A204.1 (cell line): Measurements from ENCODE around the gene NTNG2.

Experiments
- FAIRE-seq: peaks from 2 replicates; lab custom pipeline; 2012; peaks lifted over from hg19 to GRCh38; lab: Jason Lieb, UNC

NTNG2 gene

GRCh38 chr9:132201780-132202703 is 40.2 kb downstream of the NTNG2 start:
- no peak for FAIRE-seq

- FAIRE-seq, result no peak
These were observed 43.0 kb downstream of the NTNG2 start for GRCh38 chr9:132204883-132205282.

- no peak for FAIRE-seq
These were observed 45.4 kb downstream of the NTNG2 start for GRCh38 chr9:132207215-132207614.

- no peak for FAIRE-seq
These were observed 46.2 kb downstream of the NTNG2 start for GRCh38 chr9:132207839-132208615.

- FAIRE-seq, result no peak
These were observed 47.4 kb downstream of the NTNG2 start for GRCh38 chr9:132209228-132209627.

- FAIRE-seq, result no peak
These were observed 48.8 kb downstream of the NTNG2 start for GRCh38 chr9:132210472-132211145.

- no peak for FAIRE-seq
These were observed 49.7 kb downstream of the NTNG2 start for GRCh38 chr9:132211570-132211969.

- no peak for FAIRE-seq
These were observed 52.3 kb downstream of the NTNG2 start for GRCh38 chr9:132214027-132214622.

GRCh38 chr9:132216861-132217619 is 55.2 kb downstream of the NTNG2 start:
- FAIRE-seq, result no peak

GRCh38 chr9:132218208-132218607 is 56.4 kb downstream of the NTNG2 start:
- FAIRE-seq, result no peak

- FAIRE-seq, result no peak
These were observed 60.1 kb downstream of the NTNG2 start for GRCh38 chr9:132221941-132222340.

- FAIRE-seq, result no peak
These were observed 62.8 kb downstream of the NTNG2 start for GRCh38 chr9:132224645-132225044.

GRCh38 chr9:132226571-132227430 is 64.9 kb downstream of the NTNG2 start:
- FAIRE-seq, result no peak

GRCh38 chr9:132228062-132228461 is 66.2 kb downstream of the NTNG2 start:
- FAIRE-seq, result no peak

GRCh38 chr9:132230605-132231004 is 68.7 kb downstream of the NTNG2 start:
- FAIRE-seq, result no peak

- no peak for FAIRE-seq
These were observed 69.3 kb downstream of the NTNG2 start for GRCh38 chr9:132231019-132231701.

GRCh38 chr9:132232522-132232921 is 70.7 kb downstream of the NTNG2 start:
- FAIRE-seq, result no peak

GRCh38 chr9:132233138-132233537 is 71.3 kb downstream of the NTNG2 start:
- FAIRE-seq, result no peak

- no peak for FAIRE-seq
These were observed 72.7 kb downstream of the NTNG2 start for GRCh38 chr9:132234535-132234934.

- no peak for FAIRE-seq
These were observed 73.3 kb downstream of the NTNG2 start for GRCh38 chr9:132235125-132235524.
